GM12875 (cell line): ENCODE results near the gene PDZRN3.

ENCODE experiments used
- H3K4me3 ChIP-seq: one replicate; pipeline ENCODE4 v1.5.1; 2011; ENCODE audit warnings: low read depth, low read length, control low read depth
- CTCF ChIP-seq: IDR thresholded peaks from 2 replicates; pipeline ENCODE4 v1.5.1; 2011; ENCODE audit warnings: low read depth, mild to moderate bottlenecking, control low read depth, inconsistent platforms, low read length, moderate library complexity, borderline replicate concordance; ENCODE audit not compliant: insufficient read depth

Gene PDZRN3

GRCh38 chr3:73561494-73561893 lies 63.2 kb downstream of the PDZRN3 start:
- no peak for TF ChIP-seq CTCF

GRCh38 chr3:73559749-73560148 lies 65.0 kb downstream of the PDZRN3 start:
- no peak overlapping the region for H3K4me3 ChIP-seq
- TF ChIP-seq CTCF = no peak

More at GRCh38 chr3:73561494-73561893, 63.2 kb downstream of the PDZRN3 start:
- no peak overlapping the region for H3K4me3 ChIP-seq

GRCh38 chr3:73558727-73559075 lies 66.0 kb downstream of the PDZRN3 start:
- H3K4me3 ChIP-seq = no peak overlapping the region
- no peak for TF ChIP-seq CTCF

GRCh38 chr3:73557986-73558726 lies 66.6 kb downstream of the PDZRN3 start:
- H3K4me3 ChIP-seq = no peak overlapping the region
- no peak for TF ChIP-seq CTCF

GRCh38 chr3:73556520-73557372 lies 68.0 kb downstream of the PDZRN3 start:
- TF ChIP-seq CTCF = no peak

GRCh38 chr3:73555076-73555475 lies 69.7 kb downstream of the PDZRN3 start:
- TF ChIP-seq CTCF = no peak
- no peak overlapping the region for H3K4me3 ChIP-seq

More at GRCh38 chr3:73556520-73557372, 68.0 kb downstream of the PDZRN3 start:
- H3K4me3 ChIP-seq = no peak overlapping the region

GRCh38 chr3:73552700-73553099 lies 72.0 kb downstream of the PDZRN3 start:
- no peak overlapping the region for H3K4me3 ChIP-seq
- TF ChIP-seq CTCF = no peak
